ENCODE measurements around the gene ACTL8.

Gene ACTL8

GRCh38 chr1:17829579-17829978 lies 74.4 kb downstream of the ACTL8 start:
- H3K4me1 ChIP-seq (ENCODE audit: control insufficient read depth, insufficient read depth, low read length, poor library complexity, severe bottlenecking): no peaks in the 10 kb centered on the region
- no peaks in the 10 kb centered on the region for H3K36me3 ChIP-seq (ENCODE audit: control insufficient read depth, insufficient read depth, low read length)
- no peak overlapping the region for H3K4me3 ChIP-seq (ENCODE audit: extremely low read depth, insufficient read depth, low read length, poor library complexity, severe bottlenecking)
- H3K27ac ChIP-seq (ENCODE audit: low read depth, low read length, severe bottlenecking): no peak overlapping the region
- 70 to 78% methylated on average over 6 of the region's 6 CpGs for WGBS, 2 experiments (ENCODE audit: insufficient coverage in 2 of 2)
- no peaks in the 10 kb centered on the region for H3K9me3 ChIP-seq (ENCODE audit: control insufficient read depth, low read length)

GRCh38 chr1:17831597-17831996 lies 76.5 kb downstream of the ACTL8 start:
- no peaks in the 10 kb centered on the region for H3K9me3 ChIP-seq (ENCODE audit: control insufficient read depth, low read length)
- no peak overlapping the region for H3K4me3 ChIP-seq (ENCODE audit: extremely low read depth, insufficient read depth, low read length, poor library complexity, severe bottlenecking)
- H3K36me3 ChIP-seq (ENCODE audit: control insufficient read depth, insufficient read depth, low read length): no peaks in the 10 kb centered on the region
- H3K27ac ChIP-seq (ENCODE audit: low read depth, low read length, severe bottlenecking): no peak overlapping the region
- WGBS, 2 experiments (ENCODE audit: insufficient coverage in 2 of 2): 51 to 55% methylated on average over 6 to 7 of the region's 7 CpGs
- H3K4me1 ChIP-seq (ENCODE audit: control insufficient read depth, insufficient read depth, low read length, poor library complexity, severe bottlenecking): no peaks in the 10 kb centered on the region

GRCh38 chr1:17833661-17834501 lies 78.7 kb downstream of the ACTL8 start:
- Histone ChIP-seq H3K9me3 (ENCODE audit: control insufficient read depth, low read length) (no peaks in the 10 kb centered on the region), H3K4me1 (ENCODE audit: control insufficient read depth, insufficient read depth, low read length, poor library complexity, severe bottlenecking) (no peaks in the 10 kb centered on the region), H3K27ac (ENCODE audit: low read depth, low read length, severe bottlenecking) (no peak overlapping the region), H3K36me3 (ENCODE audit: control insufficient read depth, insufficient read depth, low read length) (no peaks in the 10 kb centered on the region), H3K4me3 (ENCODE audit: extremely low read depth, insufficient read depth, low read length, poor library complexity, severe bottlenecking) (no peak overlapping the region)
- 89% methylated on average over 10 to 11 of the region's 15 CpGs for WGBS, 2 experiments (ENCODE audit: insufficient coverage in 2 of 2)

- Histone ChIP-seq H3K4me3 (ENCODE audit: extremely low read depth, insufficient read depth, low read length, poor library complexity, severe bottlenecking) (no peak overlapping the region), H3K27ac (ENCODE audit: low read depth, low read length, severe bottlenecking) (no peak overlapping the region), H3K4me1 (ENCODE audit: control insufficient read depth, insufficient read depth, low read length, poor library complexity, severe bottlenecking) (no peaks in the 10 kb centered on the region), H3K36me3 (ENCODE audit: control insufficient read depth, insufficient read depth, low read length) (no peaks in the 10 kb centered on the region), H3K9me3 (ENCODE audit: control insufficient read depth, low read length) (no peaks in the 10 kb centered on the region)
- WGBS, 2 experiments (ENCODE audit: insufficient coverage in 2 of 2): 79 to 81% methylated on average over 7 to 8 of the region's 8 CpGs
Measured at GRCh38 chr1:17834561-17835100, 79.5 kb downstream of the ACTL8 start.

- no peak overlapping the region for H3K4me3 ChIP-seq (ENCODE audit: extremely low read depth, insufficient read depth, low read length, poor library complexity, severe bottlenecking)
- H3K9me3 ChIP-seq (ENCODE audit: control insufficient read depth, low read length): no peaks in the 10 kb centered on the region
- 83 to 95% methylated on average over 3 to 6 of the region's 12 CpGs for WGBS, 2 experiments (ENCODE audit: insufficient coverage in 2 of 2)
- H3K27ac ChIP-seq (ENCODE audit: low read depth, low read length, severe bottlenecking): no peak overlapping the region
- no peaks in the 10 kb centered on the region for H3K4me1 ChIP-seq (ENCODE audit: control insufficient read depth, insufficient read depth, low read length, poor library complexity, severe bottlenecking)
- H3K36me3 ChIP-seq (ENCODE audit: control insufficient read depth, insufficient read depth, low read length): no peaks in the 10 kb centered on the region
Measured at GRCh38 chr1:17837233-17838030, 82.3 kb downstream of the ACTL8 start.

- H3K4me3 ChIP-seq (ENCODE audit: extremely low read depth, insufficient read depth, low read length, poor library complexity, severe bottlenecking): no peak overlapping the region
- H3K4me1 ChIP-seq (ENCODE audit: control insufficient read depth, insufficient read depth, low read length, poor library complexity, severe bottlenecking): no peaks in the 10 kb centered on the region
- 93 to 96% methylated on average over 3 to 5 of the region's 8 CpGs for WGBS, 2 experiments (ENCODE audit: insufficient coverage in 2 of 2)
- H3K27ac ChIP-seq (ENCODE audit: low read depth, low read length, severe bottlenecking): no peak overlapping the region
- no peaks in the 10 kb centered on the region for H3K36me3 ChIP-seq (ENCODE audit: control insufficient read depth, insufficient read depth, low read length)
- no peaks in the 10 kb centered on the region for H3K9me3 ChIP-seq (ENCODE audit: control insufficient read depth, low read length)
Measured at GRCh38 chr1:17839641-17840196, 84.6 kb downstream of the ACTL8 start.

- Histone ChIP-seq H3K4me1 (ENCODE audit: control insufficient read depth, insufficient read depth, low read length, poor library complexity, severe bottlenecking) (no peaks in the 10 kb centered on the region), H3K4me3 (ENCODE audit: extremely low read depth, insufficient read depth, low read length, poor library complexity, severe bottlenecking) (no peak overlapping the region), H3K36me3 (ENCODE audit: control insufficient read depth, insufficient read depth, low read length) (no peaks in the 10 kb centered on the region), H3K9me3 (ENCODE audit: control insufficient read depth, low read length) (no peaks in the 10 kb centered on the region), H3K27ac (ENCODE audit: low read depth, low read length, severe bottlenecking) (no peak overlapping the region)
- 100% methylated on average over 1 of the region's 2 CpGs for WGBS, 2 experiments (ENCODE audit: insufficient coverage in 2 of 2)
Measured at GRCh38 chr1:17841944-17842343, 86.8 kb downstream of the ACTL8 start.

- Histone ChIP-seq H3K9me3 (ENCODE audit: control insufficient read depth, low read length) (no peaks in the 10 kb centered on the region), H3K27ac (ENCODE audit: low read depth, low read length, severe bottlenecking) (no peak overlapping the region), H3K4me1 (ENCODE audit: control insufficient read depth, insufficient read depth, low read length, poor library complexity, severe bottlenecking) (no peaks in the 10 kb centered on the region), H3K36me3 (ENCODE audit: control insufficient read depth, insufficient read depth, low read length) (no peaks in the 10 kb centered on the region), H3K4me3 (ENCODE audit: extremely low read depth, insufficient read depth, low read length, poor library complexity, severe bottlenecking) (no peak overlapping the region)
- WGBS, 2 experiments (ENCODE audit: insufficient coverage in 2 of 2): 64 to 78% methylated on average over 5 of the region's 5 CpGs
Measured at GRCh38 chr1:17842686-17843085, 87.6 kb downstream of the ACTL8 start.

- WGBS, 2 experiments (ENCODE audit: insufficient coverage in 2 of 2): 53 to 74% methylated on average over 7 to 9 of the region's 10 CpGs
- no peaks in the 10 kb centered on the region for H3K4me1 ChIP-seq (ENCODE audit: control insufficient read depth, insufficient read depth, low read length, poor library complexity, severe bottlenecking)
- no peaks in the 10 kb centered on the region for H3K9me3 ChIP-seq (ENCODE audit: control insufficient read depth, low read length)
- H3K4me3 ChIP-seq (ENCODE audit: extremely low read depth, insufficient read depth, low read length, poor library complexity, severe bottlenecking): no peak overlapping the region
- H3K36me3 ChIP-seq (ENCODE audit: control insufficient read depth, insufficient read depth, low read length): no peaks in the 10 kb centered on the region
- no peak overlapping the region for H3K27ac ChIP-seq (ENCODE audit: low read depth, low read length, severe bottlenecking)
Measured at GRCh38 chr1:17844185-17844826, 89.2 kb downstream of the ACTL8 start.

GRCh38 chr1:17845583-17845982 lies 90.5 kb downstream of the ACTL8 start:
- Histone ChIP-seq H3K4me1 (ENCODE audit: control insufficient read depth, insufficient read depth, low read length, poor library complexity, severe bottlenecking) (no peaks in the 10 kb centered on the region), H3K9me3 (ENCODE audit: control insufficient read depth, low read length) (no peaks in the 10 kb centered on the region), H3K27ac (ENCODE audit: low read depth, low read length, severe bottlenecking) (no peak overlapping the region), H3K4me3 (ENCODE audit: extremely low read depth, insufficient read depth, low read length, poor library complexity, severe bottlenecking) (no peak overlapping the region), H3K36me3 (ENCODE audit: control insufficient read depth, insufficient read depth, low read length) (no peaks in the 10 kb centered on the region)
- 69 to 100% methylated on average over 1 of the region's 4 CpGs for WGBS, 2 experiments (ENCODE audit: insufficient coverage in 2 of 2)
